Liver (tissue), 9 donors: Measurements from ENCODE around the gene MACROD1. TPM values are rescaled to one million over a fixed set of nuclear protein-coding genes. Genes with fewer than 3 reads are reported as not detected.

Experiments used
- DNase-seq: peaks from one replicate; pipeline ENCODE4 v3.0.0-alpha.2; 2017; ENCODE audit warnings: low spot score
- H3K27ac ChIP-seq, 2 donors: one replicate each; pipeline ENCODE4 v1.7.0; 2013; ENCODE audit warnings: inconsistent platforms in 2 of 2, low read length in 2 of 2, control low read depth in 1 of 2, low read depth in 1 of 2, mild to moderate bottlenecking in 1 of 2
- H3K27me3 ChIP-seq, 4 donors: one replicate each; pipeline versions ENCODE4 v1.6.1 to v1.7.0; 2013; ENCODE audit warnings: low read length in 3 of 4, inconsistent platforms in 1 of 4, mild to moderate bottlenecking in 1 of 4, moderate library complexity in 1 of 4; ENCODE audit not compliant: control insufficient read depth in 4 of 4, insufficient read depth in 4 of 4
- H3K36me3 ChIP-seq, 4 donors: one replicate each; pipeline versions ENCODE4 v1.6.1 to v1.7.0; 2013; ENCODE audit warnings: low read length in 3 of 4, mild to moderate bottlenecking in 3 of 4, low read depth in 1 of 4, moderate library complexity in 1 of 4; ENCODE audit not compliant: control insufficient read depth in 4 of 4, insufficient read depth in 3 of 4
- H3K4me1 ChIP-seq, 4 donors: one replicate each; pipeline versions ENCODE4 v1.6.1 to v1.7.0; 2013; ENCODE audit warnings: low read length in 3 of 4, mild to moderate bottlenecking in 3 of 4, moderate library complexity in 1 of 4; ENCODE audit not compliant: control insufficient read depth in 4 of 4, insufficient read depth in 4 of 4
- H3K4me3 ChIP-seq, 3 donors: one replicate each; pipeline versions ENCODE4 v1.6.1 to v1.7.0; 2013; ENCODE audit warnings: low read length in 3 of 3, control low read depth in 1 of 3, low read depth in 1 of 3, mild to moderate bottlenecking in 1 of 3
- H3K9ac ChIP-seq, 2 donors: one replicate each; pipeline ENCODE4 v1.7.0; 2013; ENCODE audit warnings: low read length in 2 of 2, mild to moderate bottlenecking in 2 of 2, moderate library complexity in 2 of 2, control low read depth in 1 of 2, low read depth in 1 of 2
- H3K9me3 ChIP-seq, 4 donors: one replicate each; pipeline versions ENCODE4 v1.6.1 to v1.7.0; 2013; ENCODE audit warnings: low read length in 3 of 4; ENCODE audit not compliant: control insufficient read depth in 4 of 4
- FOXA1 ChIP-seq: IDR thresholded peaks from 2 replicates; pipeline ENCODE4 v1.6.1; 2016; ENCODE audit warnings: antibody characterized with exemption
- FOXA2 ChIP-seq: IDR thresholded peaks from 2 replicates; pipeline ENCODE4 v1.6.1; 2016; ENCODE audit warnings: antibody characterized with exemption
- GABPA ChIP-seq, 2 donors: IDR thresholded peaks in 1 of 2; conservative IDR thresholded peaks in 1 of 2; 2 replicates each; pipeline ENCODE4 v1.6.1; 2016; ENCODE audit warnings: antibody characterized with exemption in 2 of 2, mild to moderate bottlenecking in 1 of 2, moderate library complexity in 1 of 2
- HNF4A ChIP-seq, 2 donors: conservative IDR thresholded peaks; 2 replicates each; pipeline ENCODE4 v1.6.1; 2016; ENCODE audit warnings: antibody characterized with exemption in 2 of 2, mild to moderate bottlenecking in 2 of 2
- HNF4G ChIP-seq: IDR thresholded peaks from 2 replicates; pipeline ENCODE4 v1.6.1; 2016; ENCODE audit warnings: antibody characterized with exemption
- JUND ChIP-seq, 2 donors: IDR thresholded peaks; 2 replicates each; pipeline ENCODE4 v1.6.1; 2016; ENCODE audit warnings: antibody characterized with exemption in 2 of 2
- NR2F2 ChIP-seq: IDR thresholded peaks from 2 replicates; pipeline ENCODE4 v1.6.1; 2016; ENCODE audit warnings: antibody characterized with exemption
- RAD21 ChIP-seq, 2 donors: IDR thresholded peaks; 2 replicates each; pipeline ENCODE4 v1.6.1; 2016; ENCODE audit warnings: antibody characterized with exemption in 2 of 2, mild to moderate bottlenecking in 2 of 2
- RXRA ChIP-seq, 2 donors: IDR thresholded peaks; 2 replicates each; pipeline ENCODE4 v1.6.1; 2017 to 2018; ENCODE audit warnings: antibody characterized with exemption in 2 of 2, mild to moderate bottlenecking in 1 of 2
- SP1 ChIP-seq: IDR thresholded peaks from 2 replicates; pipeline ENCODE4 v1.6.1; 2018; ENCODE audit warnings: antibody characterized with exemption, mild to moderate bottlenecking
- YY1 ChIP-seq: IDR thresholded peaks from 2 replicates; pipeline ENCODE4 v1.6.1; 2016; ENCODE audit warnings: antibody characterized with exemption, mild to moderate bottlenecking
- WGBS: extraction: QIAGEN DNeasy Blood & Tissue Kit; methylation state at CpG from one replicate; pipeline ENCODE4 v1.1.7; 2013; 5-methylcytosine and 5-hydroxymethylcytosine counted together
- polyA plus RNA-seq, 2 donors: library from polyadenylated mRNA; stranded (reverse) in 1 of 2; unstranded in 1 of 2; fragments of 200-250 nt in 1 of 2; fragments of >200 nt in 1 of 2; fragmentation: Nextera tagmentation in 1 of 2; extraction: Ambion mirVana in 1 of 2; gene quantifications; one replicate each; pipeline versions ENCODE4 v1.2.1 to v1.2.3, GENCODE V29; 2013 to 2015
- total RNA-seq, 2 donors: library from RNA; depleted of rRNA; stranded (reverse); fragments of >200 nt; gene quantifications; one replicate each; pipeline ENCODE4 v1.2.3, GENCODE V29; 2014
- TF ChIP-seq, protein P1 (sequence below): IDR thresholded peaks from 2 replicates; pipeline ENCODE4 v1.6.1; 2016; ENCODE audit warnings: antibody characterized with exemption
- TF ChIP-seq, protein P2 (sequence below): IDR thresholded peaks from 2 replicates; pipeline ENCODE4 v1.6.1; 2016; ENCODE audit warnings: antibody characterized with exemption
- TF ChIP-seq, protein P3 (sequence below): IDR thresholded peaks from 2 replicates; pipeline ENCODE4 v1.6.1; 2016; ENCODE audit warnings: antibody characterized with exemption
- TF ChIP-seq, protein P4 (sequence below): fragments of 150-350 bp; IDR thresholded peaks from 2 replicates; pipeline ENCODE4 v1.5.1; 2017; ENCODE audit warnings: improper control_type of control experiment, low read depth, low read length; ENCODE audit not compliant: missing input control
- TF ChIP-seq, protein P5 (sequence below): IDR thresholded peaks from 2 replicates; pipeline ENCODE4 v1.6.1; 2016; ENCODE audit warnings: antibody characterized with exemption, mild to moderate bottlenecking
- donor health status: healthy.
- donor health status: healthy.
- donor health status: healthy.
- donor health status: healthy.
- donor health status: healthy.

Gene MACROD1
- total and polyA plus RNA-seq, 4 donors, result 8.9 to 25.9 (median 13.1) TPM

DNA sequence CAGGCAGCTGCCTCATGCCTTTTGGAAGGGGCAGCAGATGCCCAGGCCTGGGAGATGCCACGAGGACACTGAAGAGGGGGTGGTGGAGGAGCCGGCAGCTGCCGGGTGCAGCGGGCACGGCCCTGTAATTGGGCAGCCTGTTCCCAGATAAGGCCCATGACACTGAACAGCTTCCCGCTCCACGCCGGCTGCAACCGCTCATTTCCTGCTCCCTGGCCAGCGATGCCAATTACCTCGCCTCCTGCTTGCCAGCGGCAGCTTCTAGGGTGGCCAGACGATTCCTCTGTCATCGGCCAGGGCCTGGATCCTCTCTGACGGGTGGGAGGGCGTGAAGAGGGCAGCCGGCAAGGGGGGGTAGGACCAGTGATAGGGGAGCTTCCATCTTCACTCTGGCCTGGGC lies 107.4 kb downstream of the MACROD1 start:
- 90% methylated on average over 17 of the region's 17 CpGs for WGBS
- no peak for TF ChIP-seq SP1
- TF ChIP-seq RXRA (IDR thresholded peaks at IDR 0.05), result no peak
- TF ChIP-seq, protein P1, sequence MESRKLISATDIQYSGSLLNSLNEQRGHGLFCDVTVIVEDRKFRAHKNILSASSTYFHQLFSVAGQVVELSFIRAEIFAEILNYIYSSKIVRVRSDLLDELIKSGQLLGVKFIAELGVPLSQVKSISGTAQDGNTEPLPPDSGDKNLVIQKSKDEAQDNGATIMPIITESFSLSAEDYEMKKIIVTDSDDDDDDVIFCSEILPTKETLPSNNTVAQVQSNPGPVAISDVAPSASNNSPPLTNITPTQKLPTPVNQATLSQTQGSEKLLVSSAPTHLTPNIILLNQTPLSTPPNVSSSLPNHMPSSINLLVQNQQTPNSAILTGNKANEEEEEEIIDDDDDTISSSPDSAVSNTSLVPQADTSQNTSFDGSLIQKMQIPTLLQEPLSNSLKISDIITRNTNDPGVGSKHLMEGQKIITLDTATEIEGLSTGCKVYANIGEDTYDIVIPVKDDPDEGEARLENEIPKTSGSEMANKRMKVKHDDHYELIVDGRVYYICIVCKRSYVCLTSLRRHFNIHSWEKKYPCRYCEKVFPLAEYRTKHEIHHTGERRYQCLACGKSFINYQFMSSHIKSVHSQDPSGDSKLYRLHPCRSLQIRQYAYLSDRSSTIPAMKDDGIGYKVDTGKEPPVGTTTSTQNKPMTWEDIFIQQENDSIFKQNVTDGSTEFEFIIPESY, result no peak
- TF ChIP-seq HNF4G, result no peak
- TF ChIP-seq FOXA2, result no peak
- TF ChIP-seq FOXA1, result no peak
- TF ChIP-seq, protein P2, sequence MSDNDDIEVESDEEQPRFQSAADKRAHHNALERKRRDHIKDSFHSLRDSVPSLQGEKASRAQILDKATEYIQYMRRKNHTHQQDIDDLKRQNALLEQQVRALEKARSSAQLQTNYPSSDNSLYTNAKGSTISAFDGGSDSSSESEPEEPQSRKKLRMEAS, result no peak
- no peak for TF ChIP-seq JUND (IDR thresholded peaks at IDR 0.05)
- TF ChIP-seq YY1, result no peak
- TF ChIP-seq, protein P3, sequence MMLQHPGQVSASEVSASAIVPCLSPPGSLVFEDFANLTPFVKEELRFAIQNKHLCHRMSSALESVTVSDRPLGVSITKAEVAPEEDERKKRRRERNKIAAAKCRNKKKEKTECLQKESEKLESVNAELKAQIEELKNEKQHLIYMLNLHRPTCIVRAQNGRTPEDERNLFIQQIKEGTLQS, result no peak

DNA sequence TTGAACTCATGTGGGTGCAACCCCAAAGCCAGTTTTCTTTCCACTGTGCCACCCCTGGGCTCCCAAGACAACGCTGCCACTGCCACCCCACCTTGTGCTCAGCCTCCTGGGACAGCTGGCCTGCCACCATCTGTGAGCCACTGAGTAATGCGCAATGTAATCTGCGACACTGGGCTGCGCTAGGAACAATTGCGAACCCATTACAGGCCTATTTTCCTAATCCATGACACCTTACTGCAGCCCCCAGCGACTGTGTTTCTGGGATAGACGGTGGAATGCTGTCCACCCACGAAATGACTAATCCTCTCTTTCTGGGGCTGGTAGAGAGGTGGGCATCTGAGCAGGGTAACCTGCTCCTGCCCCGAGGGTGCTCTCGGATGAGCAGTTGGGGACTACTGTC lies 108.0 kb downstream of the MACROD1 start:
- H3K4me3 ChIP-seq, result no peak overlapping the region
- no peaks in the 10 kb centered on the region for H3K27me3 ChIP-seq
- no peaks in the 10 kb centered on the region for H3K9me3 ChIP-seq
- no peak for TF ChIP-seq RXRA (IDR thresholded peaks at IDR 0.05)
- H3K4me1 ChIP-seq, result peaks cover 0 to 5% (median 2%) of the 10 kb centered on the region in 4 donors
- H3K9ac ChIP-seq, result no peak overlapping the region
- WGBS, result 96% methylated on average over 10 of the region's 10 CpGs
- DNase-seq, result no peak
- no peak overlapping the region for H3K27ac ChIP-seq
- no peaks in the 10 kb centered on the region for H3K36me3 ChIP-seq

More for the DNA sequence above, 107.4 kb downstream of the MACROD1 start:
- no peaks in the 10 kb centered on the region for H3K27me3 ChIP-seq
- H3K9me3 ChIP-seq, result no peaks in the 10 kb centered on the region
- no peak overlapping the region for H3K27ac ChIP-seq
- H3K4me3 ChIP-seq, result no peak overlapping the region
- no peaks in the 10 kb centered on the region for H3K36me3 ChIP-seq
- H3K4me1 ChIP-seq, result peaks cover 0 to 5% (median 2%) of the 10 kb centered on the region in 4 donors
- no peak for DNase-seq
- H3K9ac ChIP-seq, result no peak overlapping the region

DNA sequence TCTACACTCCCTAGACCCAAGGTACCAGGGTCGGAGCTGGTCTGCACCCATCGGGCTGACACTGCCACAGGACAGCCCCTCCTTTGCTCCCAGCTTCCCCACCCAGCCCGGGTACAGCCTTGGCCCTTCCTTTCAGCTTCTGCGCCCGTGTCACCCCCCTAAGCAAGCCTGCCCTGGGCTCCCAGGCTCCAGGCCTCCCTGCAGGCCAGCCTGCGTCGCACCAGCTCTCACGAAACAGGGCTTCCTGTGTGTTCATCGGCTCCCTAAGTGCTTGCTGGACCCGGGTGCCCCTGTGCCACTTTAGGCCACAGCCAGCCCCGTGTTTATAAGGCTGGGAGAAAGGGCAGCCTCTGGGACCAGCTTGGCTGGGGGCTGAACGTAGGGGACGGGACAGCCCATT lies 109.1 kb downstream of the MACROD1 start:
- Histone ChIP-seq H3K9ac (no peak overlapping the region), H3K9me3 (no peaks in the 10 kb centered on the region)
- no peak for DNase-seq

More for the DNA sequence above, 109.1 kb downstream of the MACROD1 start:
- Histone ChIP-seq H3K27me3 (no peaks in the 10 kb centered on the region), H3K27ac (no peak overlapping the region), H3K4me3 (no peak overlapping the region), H3K4me1 (peaks cover 0 to 5% (median 2%) of the 10 kb centered on the region in 4 donors), H3K36me3 (no peaks in the 10 kb centered on the region)
- TF ChIP-seq JUND (IDR thresholded peaks at IDR 0.05) (no peak), FOXA1 (no peak), NR2F2 (no peak), FOXA2 (no peak), GABPA (IDR thresholded peaks at IDR 0.05 in 1 of 2, conservative IDR thresholded peaks at IDR 0.05 in 1 of 2) (no peak), RAD21 (IDR thresholded peaks at IDR 0.05) (no peak), HNF4A (conservative IDR thresholded peaks at IDR 0.05) (no peak), YY1 (no peak), HNF4G (no peak), RXRA (IDR thresholded peaks at IDR 0.05) (no peak)
- TF ChIP-seq, protein P4, sequence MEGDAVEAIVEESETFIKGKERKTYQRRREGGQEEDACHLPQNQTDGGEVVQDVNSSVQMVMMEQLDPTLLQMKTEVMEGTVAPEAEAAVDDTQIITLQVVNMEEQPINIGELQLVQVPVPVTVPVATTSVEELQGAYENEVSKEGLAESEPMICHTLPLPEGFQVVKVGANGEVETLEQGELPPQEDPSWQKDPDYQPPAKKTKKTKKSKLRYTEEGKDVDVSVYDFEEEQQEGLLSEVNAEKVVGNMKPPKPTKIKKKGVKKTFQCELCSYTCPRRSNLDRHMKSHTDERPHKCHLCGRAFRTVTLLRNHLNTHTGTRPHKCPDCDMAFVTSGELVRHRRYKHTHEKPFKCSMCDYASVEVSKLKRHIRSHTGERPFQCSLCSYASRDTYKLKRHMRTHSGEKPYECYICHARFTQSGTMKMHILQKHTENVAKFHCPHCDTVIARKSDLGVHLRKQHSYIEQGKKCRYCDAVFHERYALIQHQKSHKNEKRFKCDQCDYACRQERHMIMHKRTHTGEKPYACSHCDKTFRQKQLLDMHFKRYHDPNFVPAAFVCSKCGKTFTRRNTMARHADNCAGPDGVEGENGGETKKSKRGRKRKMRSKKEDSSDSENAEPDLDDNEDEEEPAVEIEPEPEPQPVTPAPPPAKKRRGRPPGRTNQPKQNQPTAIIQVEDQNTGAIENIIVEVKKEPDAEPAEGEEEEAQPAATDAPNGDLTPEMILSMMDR, result no peak
- TF ChIP-seq, protein P5, sequence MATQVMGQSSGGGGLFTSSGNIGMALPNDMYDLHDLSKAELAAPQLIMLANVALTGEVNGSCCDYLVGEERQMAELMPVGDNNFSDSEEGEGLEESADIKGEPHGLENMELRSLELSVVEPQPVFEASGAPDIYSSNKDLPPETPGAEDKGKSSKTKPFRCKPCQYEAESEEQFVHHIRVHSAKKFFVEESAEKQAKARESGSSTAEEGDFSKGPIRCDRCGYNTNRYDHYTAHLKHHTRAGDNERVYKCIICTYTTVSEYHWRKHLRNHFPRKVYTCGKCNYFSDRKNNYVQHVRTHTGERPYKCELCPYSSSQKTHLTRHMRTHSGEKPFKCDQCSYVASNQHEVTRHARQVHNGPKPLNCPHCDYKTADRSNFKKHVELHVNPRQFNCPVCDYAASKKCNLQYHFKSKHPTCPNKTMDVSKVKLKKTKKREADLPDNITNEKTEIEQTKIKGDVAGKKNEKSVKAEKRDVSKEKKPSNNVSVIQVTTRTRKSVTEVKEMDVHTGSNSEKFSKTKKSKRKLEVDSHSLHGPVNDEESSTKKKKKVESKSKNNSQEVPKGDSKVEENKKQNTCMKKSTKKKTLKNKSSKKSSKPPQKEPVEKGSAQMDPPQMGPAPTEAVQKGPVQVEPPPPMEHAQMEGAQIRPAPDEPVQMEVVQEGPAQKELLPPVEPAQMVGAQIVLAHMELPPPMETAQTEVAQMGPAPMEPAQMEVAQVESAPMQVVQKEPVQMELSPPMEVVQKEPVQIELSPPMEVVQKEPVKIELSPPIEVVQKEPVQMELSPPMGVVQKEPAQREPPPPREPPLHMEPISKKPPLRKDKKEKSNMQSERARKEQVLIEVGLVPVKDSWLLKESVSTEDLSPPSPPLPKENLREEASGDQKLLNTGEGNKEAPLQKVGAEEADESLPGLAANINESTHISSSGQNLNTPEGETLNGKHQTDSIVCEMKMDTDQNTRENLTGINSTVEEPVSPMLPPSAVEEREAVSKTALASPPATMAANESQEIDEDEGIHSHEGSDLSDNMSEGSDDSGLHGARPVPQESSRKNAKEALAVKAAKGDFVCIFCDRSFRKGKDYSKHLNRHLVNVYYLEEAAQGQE, result no peak
- TF ChIP-seq, protein P1, result no peak
- 95% methylated on average over 13 of the region's 13 CpGs for WGBS
